HFF-Myc (cell line): ENCODE measurements around the gene GSTCD.

Source experiments
- DNase-seq: peaks from one replicate; pipeline ENCODE4 v3.0.0-alpha.2; 2011; ENCODE audit warnings: low read depth; ENCODE audit errors: extremely low read depth
- H3K4me3 ChIP-seq: replicated peaks from 2 replicates; pipeline ENCODE4 v1.5.1; 2011; ENCODE audit warnings: low read depth, mild to moderate bottlenecking, control low read depth, low read length
- TF ChIP-seq, protein P1 (sequence below): IDR thresholded peaks from 2 replicates; pipeline ENCODE4 v1.5.1; 2012; ENCODE audit warnings: mild to moderate bottlenecking, low read depth, low read length, control low read depth; ENCODE audit errors: missing control alignments

The GSTCD gene

DNA sequence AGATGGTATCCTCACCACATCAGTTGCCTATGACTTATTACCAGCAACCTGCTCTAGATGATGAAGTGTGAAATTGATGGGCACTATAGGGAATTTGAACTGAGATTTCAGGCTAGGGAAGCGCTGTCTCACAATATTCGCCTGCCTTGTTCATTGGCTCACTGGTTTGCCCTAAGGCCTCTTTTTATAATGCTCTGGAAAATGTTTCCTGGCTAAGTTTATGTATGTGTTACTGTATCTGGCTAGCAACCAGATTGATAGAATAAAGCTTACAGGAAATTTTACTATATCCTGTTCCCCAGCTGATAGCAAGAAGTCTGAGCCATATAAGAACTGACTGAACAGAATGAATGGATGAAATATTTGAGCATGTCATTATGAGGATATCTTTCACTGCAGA lies 71.6 kb downstream of the GSTCD start:
- TF ChIP-seq, protein P1, sequence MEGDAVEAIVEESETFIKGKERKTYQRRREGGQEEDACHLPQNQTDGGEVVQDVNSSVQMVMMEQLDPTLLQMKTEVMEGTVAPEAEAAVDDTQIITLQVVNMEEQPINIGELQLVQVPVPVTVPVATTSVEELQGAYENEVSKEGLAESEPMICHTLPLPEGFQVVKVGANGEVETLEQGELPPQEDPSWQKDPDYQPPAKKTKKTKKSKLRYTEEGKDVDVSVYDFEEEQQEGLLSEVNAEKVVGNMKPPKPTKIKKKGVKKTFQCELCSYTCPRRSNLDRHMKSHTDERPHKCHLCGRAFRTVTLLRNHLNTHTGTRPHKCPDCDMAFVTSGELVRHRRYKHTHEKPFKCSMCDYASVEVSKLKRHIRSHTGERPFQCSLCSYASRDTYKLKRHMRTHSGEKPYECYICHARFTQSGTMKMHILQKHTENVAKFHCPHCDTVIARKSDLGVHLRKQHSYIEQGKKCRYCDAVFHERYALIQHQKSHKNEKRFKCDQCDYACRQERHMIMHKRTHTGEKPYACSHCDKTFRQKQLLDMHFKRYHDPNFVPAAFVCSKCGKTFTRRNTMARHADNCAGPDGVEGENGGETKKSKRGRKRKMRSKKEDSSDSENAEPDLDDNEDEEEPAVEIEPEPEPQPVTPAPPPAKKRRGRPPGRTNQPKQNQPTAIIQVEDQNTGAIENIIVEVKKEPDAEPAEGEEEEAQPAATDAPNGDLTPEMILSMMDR, result no peak
- H3K4me3 ChIP-seq, result no peak overlapping the region
- no peak for DNase-seq

GRCh38 chr4:105784761-105785160 lies 76.2 kb downstream of the GSTCD start:
- TF ChIP-seq, protein P1, result no peak
- H3K4me3 ChIP-seq, result no peak overlapping the region
- no peak for DNase-seq

DNA sequence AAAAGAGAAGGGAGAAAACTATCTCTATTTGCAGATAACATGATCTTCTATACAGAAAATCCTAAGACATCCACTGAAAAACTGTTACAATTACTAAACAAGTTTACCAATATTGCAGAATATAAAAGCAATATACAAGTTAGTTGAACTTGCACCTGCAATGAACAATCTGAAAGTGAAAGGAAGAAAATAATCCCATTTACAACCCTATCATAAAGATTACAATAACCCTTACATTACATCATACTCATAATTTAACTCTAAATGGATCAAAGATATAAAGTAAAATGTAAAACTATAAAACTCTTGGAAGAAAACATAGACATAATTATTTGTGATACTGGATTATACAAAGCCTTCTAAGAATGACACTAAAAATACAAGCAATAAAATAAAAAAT lies 77.2 kb downstream of the GSTCD start:
- no peak for DNase-seq
- no peak overlapping the region for H3K4me3 ChIP-seq
- TF ChIP-seq, protein P1, result no peak

- DNase-seq, result no peak
- TF ChIP-seq, protein P1, result no peak
- H3K4me3 ChIP-seq, result no peak overlapping the region
These were observed 78.2 kb downstream of the GSTCD start for GRCh38 chr4:105786748-105787147.

DNA sequence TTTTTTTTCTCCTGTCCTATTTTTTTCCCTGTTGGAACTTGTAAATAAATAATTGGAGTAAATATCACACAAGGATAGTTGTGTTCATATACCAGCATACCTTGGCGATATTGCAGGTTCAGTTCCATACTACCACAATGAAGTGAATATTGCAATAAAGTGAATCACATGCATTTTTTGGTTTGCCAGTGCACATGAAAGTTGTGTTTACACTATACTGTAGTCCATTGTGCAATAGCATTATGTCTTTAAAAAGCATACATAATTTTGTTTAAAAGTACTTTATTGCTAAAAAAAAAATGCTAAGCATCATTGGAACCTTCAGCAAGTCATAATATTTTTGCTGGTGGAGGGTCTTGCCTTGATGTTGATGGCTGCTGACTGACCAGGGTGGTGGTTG lies 88.6 kb downstream of the GSTCD start:
- H3K4me3 ChIP-seq, result no peak overlapping the region
- TF ChIP-seq, protein P1, result no peak
- no peak for DNase-seq

DNA sequence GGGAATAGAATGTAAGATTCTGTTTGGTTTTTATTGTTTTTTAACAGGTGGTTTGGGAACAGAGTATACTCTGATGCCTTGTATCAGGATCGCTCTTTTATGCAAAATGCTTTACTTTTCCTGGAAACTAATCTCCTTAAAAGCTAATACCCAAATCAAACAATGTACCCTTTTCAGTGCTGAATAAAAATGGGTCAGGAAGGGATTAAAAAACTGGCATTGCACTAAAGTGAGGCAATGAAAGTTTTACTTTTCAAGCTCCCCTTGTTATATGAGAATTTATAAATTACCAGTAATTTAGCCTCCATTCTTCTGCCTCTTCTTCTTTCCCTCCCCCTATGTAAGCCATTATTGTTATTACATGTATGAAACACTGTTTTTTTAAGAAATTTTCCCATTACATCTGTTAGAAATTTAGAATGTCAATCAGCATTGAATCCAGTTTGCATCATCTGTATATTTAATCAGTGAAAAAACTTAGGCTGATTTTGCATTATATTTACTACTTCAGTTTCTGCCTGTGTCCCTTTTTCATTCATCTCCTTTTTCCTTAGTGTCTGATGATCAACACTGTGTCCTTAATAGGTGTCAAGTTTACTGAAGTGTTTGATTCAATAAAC lies 97.0 kb downstream of the GSTCD start:
- no peak for DNase-seq
- H3K4me3 ChIP-seq, result no peak overlapping the region
- TF ChIP-seq, protein P1, result no peak

DNA sequence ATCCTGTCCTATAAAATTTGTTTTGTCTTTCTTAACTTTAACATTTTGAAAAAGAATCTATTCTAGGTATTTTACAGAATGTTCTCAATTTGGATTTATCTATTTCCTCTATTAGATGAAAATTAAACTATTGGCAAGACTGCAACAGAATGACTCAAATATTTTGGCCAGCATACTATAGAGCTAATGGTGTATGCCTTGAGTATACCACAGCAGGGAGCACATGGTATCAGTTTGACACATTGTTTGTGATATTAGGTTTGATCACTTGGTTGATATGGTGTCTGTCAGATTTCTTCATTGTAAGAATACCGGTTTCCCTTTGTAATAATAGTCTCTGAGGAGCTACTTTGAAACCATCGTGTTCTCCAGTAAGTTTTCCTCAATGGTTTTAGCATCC lies 98.9 kb downstream of the GSTCD start:
- TF ChIP-seq, protein P1, result no peak
- H3K4me3 ChIP-seq, result no peak overlapping the region
- DNase-seq, result no peak
